Keratinocyte (primary cell): ENCODE results near the gene ROR2. TPM values are rescaled to one million over a fixed set of nuclear protein-coding genes. Genes with fewer than 3 reads are reported as not detected.

ENCODE experiments used
- DNase-seq: peaks from one replicate; pipeline ENCODE4 v3.0.0-alpha.2; 2011; ENCODE audit warnings: low read depth, missing footprints, low spot score
- FAIRE-seq: peaks from 2 replicates; lab custom pipeline; 2011; peaks lifted over from hg19 to GRCh38; lab: Jason Lieb, UNC
- H2AFZ ChIP-seq: 2 replicates; pipeline ENCODE4 v1.6.0; 2012; ENCODE audit warnings: low read length, control low read depth, inconsistent platforms; ENCODE audit not compliant: control insufficient read depth
- H3K27ac ChIP-seq: 2 replicates; pipeline ENCODE4 v1.5.1; 2011; ENCODE audit warnings: low read length; ENCODE audit not compliant: control insufficient read depth, insufficient read depth
- H3K27me3 ChIP-seq: 3 replicates; pipeline ENCODE4 v1.6.0; 2011; ENCODE audit warnings: low read length; ENCODE audit not compliant: control insufficient read depth, insufficient read depth; ENCODE audit errors: extremely low read depth
- H3K36me3 ChIP-seq, 2 experiments: 2 replicates in 1 of 2; 3 replicates in 1 of 2; pipeline ENCODE4 v1.5.1; 2011; ENCODE audit warnings: low read length in 2 of 2, mild to moderate bottlenecking in 1 of 2; ENCODE audit not compliant: control insufficient read depth in 2 of 2, insufficient read depth in 2 of 2; ENCODE audit errors: extremely low read depth in 1 of 2
- H3K4me1 ChIP-seq: 3 replicates; pipeline ENCODE4 v1.5.1; 2011; ENCODE audit warnings: low read length; ENCODE audit not compliant: control insufficient read depth, insufficient read depth; ENCODE audit errors: extremely low read depth
- H3K4me2 ChIP-seq: 3 replicates; pipeline ENCODE4 v1.6.0; 2011; ENCODE audit warnings: low read depth, low read length; ENCODE audit not compliant: control insufficient read depth, insufficient read depth; ENCODE audit errors: extremely low read depth
- H3K4me3 ChIP-seq, 3 experiments: fragments of 200-600 bp in 1 of 3; sonication (generic) in 1 of 3; 2 replicates in 2 of 3; 3 replicates in 1 of 3; pipeline ENCODE4 v1.5.1; 2011 to 2016; ENCODE audit warnings: low read length in 3 of 3, mild to moderate bottlenecking in 3 of 3, control low read depth in 2 of 3, inconsistent platforms in 1 of 3, low read depth in 1 of 3, mixed read lengths in 1 of 3, mixed run types in 1 of 3, moderate library complexity in 1 of 3; ENCODE audit not compliant: control insufficient read depth in 2 of 3, insufficient read depth in 2 of 3; ENCODE audit errors: extremely low read depth in 1 of 3
- H3K79me2 ChIP-seq: 2 replicates; pipeline ENCODE4 v1.6.0; 2012; ENCODE audit warnings: low read length; ENCODE audit not compliant: control insufficient read depth, insufficient read depth
- H3K9ac ChIP-seq: 3 replicates; pipeline ENCODE4 v1.6.0; 2011; ENCODE audit warnings: low read length; ENCODE audit not compliant: control insufficient read depth, insufficient read depth; ENCODE audit errors: extremely low read depth
- H3K9me1 ChIP-seq: 3 replicates; pipeline ENCODE4 v1.6.0; 2011; ENCODE audit warnings: low read length; ENCODE audit not compliant: control insufficient read depth, insufficient read depth; ENCODE audit errors: extremely low read depth
- H3K9me3 ChIP-seq: 2 replicates; pipeline ENCODE4 v1.5.1; 2012; ENCODE audit warnings: low read depth, low read length; ENCODE audit not compliant: control insufficient read depth
- H4K20me1 ChIP-seq: 3 replicates; pipeline ENCODE4 v1.6.0; 2011; ENCODE audit warnings: low read length; ENCODE audit not compliant: control insufficient read depth, insufficient read depth; ENCODE audit errors: extremely low read depth
- CTCF ChIP-seq, 3 experiments: IDR thresholded peaks in 1 of 3; conservative IDR thresholded peaks in 1 of 3; optimal IDR thresholded peaks in 1 of 3; 2 replicates in 2 of 3; 3 replicates in 1 of 3; pipeline versions ENCODE3 to v1.5.1; 2011; ENCODE audit warnings: low read length in 3 of 3, mild to moderate bottlenecking in 3 of 3, moderate library complexity in 2 of 3, control low read depth in 1 of 3, inconsistent platforms in 1 of 3; ENCODE audit not compliant: insufficient read depth in 2 of 3; ENCODE audit errors: extremely low read depth in 1 of 3
- EZH2 ChIP-seq: IDR thresholded peaks from one replicate; pipeline ENCODE4 v1.6.1; 2012; ENCODE audit warnings: inconsistent platforms, mild to moderate bottlenecking, low read length, moderate library complexity
- dilution Hi-C: fragments of 300-500 bp; cut with MboI; formaldehyde crosslinking; loops from one replicate; pipeline ENCODE4 v1.7.0; 2020; ENCODE audit warnings: low sequenced_read_pairs; ENCODE audit not compliant: extremely low pct_ligation_motif_present
- polyA plus RNA-seq, 5 experiments: library from polyadenylated mRNA; depleted of rRNA in 3 of 5; stranded (reverse) in 3 of 5; stranded (forward) in 1 of 5; unstranded in 1 of 5; fragments of >200 nt; gene quantifications; 1 replicate in 1 of 5; 2 replicates in 3 of 5; 3 replicates in 1 of 5; pipeline versions ENCODE4 v1.2.1 to v1.2.3, GENCODE V29; 2011 to 2012; ENCODE audit warnings: missing spikeins in 2 of 5, low read depth in 1 of 5, low replicate concordance in 1 of 5

Gene ROR2
- polyA plus RNA-seq, 1 donor (not counting 4 experiments of a cell fraction or from before 2014, with no cell fraction given), result 0.22 TPM

GRCh38 chr9:91820126-91820750 is 129.8 kb downstream of the ROR2 start:
- Histone ChIP-seq H3K27me3 (peaks cover 3% of the 10 kb centered on the region), H2AFZ (no peak overlapping the region), H3K4me2 (no peak overlapping the region), H3K36me3 (no peaks in the 10 kb centered on the region), H3K9ac (no peak overlapping the region), H3K9me3 (no peaks in the 10 kb centered on the region), H3K4me3 (no peak overlapping the region), H4K20me1 (no peaks in the 10 kb centered on the region), H3K27ac (no peak overlapping the region), H3K4me1 (peaks cover 14% of the 10 kb centered on the region), H3K9me1 (no peaks in the 10 kb centered on the region), H3K79me2 (no peaks in the 10 kb centered on the region)
- no peak for TF ChIP-seq EZH2
- TF ChIP-seq CTCF (optimal IDR thresholded peaks at IDR 0.05 in 1 of 3, IDR thresholded peaks at IDR 0.05 in 1 of 3, conservative IDR thresholded peaks at IDR 0.05 in 1 of 3; ENCODE audit: extremely low read depth in 1 of 3, insufficient read depth in 2 of 3, low read length in 3 of 3), result no peak
- FAIRE-seq (no peak), DNase-seq (no peak)
- dilution Hi-C loops, result no loop called here

GRCh38 chr9:91818647-91819403 is 131.2 kb downstream of the ROR2 start:
- Histone ChIP-seq H3K27me3 (peaks cover 3% of the 10 kb centered on the region), H3K4me2 (no peak overlapping the region), H3K27ac (no peak overlapping the region), H3K4me1 (no peaks in the 10 kb centered on the region), H3K9ac (no peak overlapping the region), H4K20me1 (no peaks in the 10 kb centered on the region), H2AFZ (no peak overlapping the region), H3K9me3 (no peaks in the 10 kb centered on the region), H3K79me2 (no peaks in the 10 kb centered on the region), H3K36me3 (no peaks in the 10 kb centered on the region), H3K4me3 (no peak overlapping the region), H3K9me1 (no peaks in the 10 kb centered on the region)
- no peak for DNase-seq
- no peak for FAIRE-seq
- dilution Hi-C loops, result no loop called here
- TF ChIP-seq EZH2, result no peak
- no peak for TF ChIP-seq CTCF (optimal IDR thresholded peaks at IDR 0.05 in 1 of 3, IDR thresholded peaks at IDR 0.05 in 1 of 3, conservative IDR thresholded peaks at IDR 0.05 in 1 of 3; ENCODE audit: extremely low read depth in 1 of 3, insufficient read depth in 2 of 3, low read length in 3 of 3)
